GM12878 (cell line): ENCODE measurements around the gene NCR3LG1. TPM values are rescaled to one million over a fixed set of nuclear protein-coding genes. Genes with fewer than 3 reads are reported as not detected.

ENCODE experiments used
- ATAC-seq: fragments of 200-7000 bp; cut with Tn5 transposase; 3 replicates; pipeline ENCODE4 v1.9.1; 2020; ENCODE audit warnings: mild to moderate bottlenecking, moderate library complexity
- BruUV-seq: library from RNA; stranded (reverse); fragments of 400-500 nt; replicated peaks from 2 replicates; lab custom pipeline; 2021; lab: Mats Ljungman, UMichigan
- CTCF ChIA-PET: fragments of 300-600 bp; sonication (Branson Sonifier 250); formaldehyde crosslinking; extraction: SDS; loops from one replicate; lab custom pipeline; 2021; ENCODE audit warnings: inconsistent platforms; lab: Yijun Ruan, JAX
- POLR2A ChIA-PET: fragments of 350-600 bp; formaldehyde crosslinking; extraction: SDS; loops from one replicate; lab custom pipeline; 2021; ENCODE audit warnings: inconsistent platforms; lab: Charles Lee
- RAD21 ChIA-PET: fragments of 300-600 bp; sonication (Branson Sonifier 250); formaldehyde crosslinking; loops from one replicate; lab custom pipeline; 2023; ENCODE audit warnings: antibody characterized with exemption; ENCODE audit not compliant: unreplicated experiment; lab: Charles Lee
- SMC1A ChIA-PET: fragments of 300-600 bp; sonication (Branson Sonifier 250); formaldehyde crosslinking; loops from one replicate; lab custom pipeline; 2023; ENCODE audit not compliant: unreplicated experiment, uncharacterized antibody; lab: Charles Lee
- DNase-seq: peaks from one replicate; pipeline ENCODE4 v3.0.0-alpha.2; 2011; ENCODE audit warnings: low read depth, low spot score
- FAIRE-seq: peaks from 3 replicates; lab custom pipeline; 2011; peaks lifted over from hg19 to GRCh38; lab: Jason Lieb, UNC
- H2AFZ ChIP-seq: 2 replicates; pipeline ENCODE4 v1.6.0; 2011; ENCODE audit warnings: low read depth, low read length, control low read depth; ENCODE audit not compliant: control insufficient read depth
- H3K27ac ChIP-seq: 2 replicates; pipeline ENCODE4 v1.5.1; 2011; ENCODE audit warnings: control low read depth; ENCODE audit not compliant: control insufficient read depth, insufficient read depth
- H3K27me3 ChIP-seq, 2 experiments: replicated peaks in 1 of 2; 2 replicates each; pipeline versions ENCODE4 v1.6.0 to v1.6.1; 2011; ENCODE audit warnings: low read length in 1 of 2; ENCODE audit not compliant: control insufficient read depth in 2 of 2, insufficient read depth in 2 of 2
- H3K36me3 ChIP-seq, 2 experiments: 2 replicates each; pipeline ENCODE4 v1.5.1; 2011; ENCODE audit warnings: low read length in 1 of 2; ENCODE audit not compliant: control insufficient read depth in 2 of 2, insufficient read depth in 2 of 2
- H3K4me1 ChIP-seq: 2 replicates; pipeline ENCODE4 v1.6.1; 2011; ENCODE audit warnings: mild to moderate bottlenecking, low read length, moderate library complexity, mixed read lengths; ENCODE audit not compliant: control insufficient read depth, insufficient read depth
- H3K4me2 ChIP-seq: 2 replicates; pipeline ENCODE4 v1.6.0; 2011; ENCODE audit warnings: control low read depth; ENCODE audit not compliant: control insufficient read depth, insufficient read depth
- H3K4me3 ChIP-seq: fragments of 200-600 bp; sonication (generic); 2 replicates; pipeline ENCODE4 v1.5.1; 2016
- H3K79me2 ChIP-seq: 2 replicates; pipeline ENCODE4 v1.6.0; 2011; ENCODE audit warnings: low read length; ENCODE audit not compliant: control insufficient read depth, insufficient read depth
- H3K9ac ChIP-seq: 2 replicates; pipeline ENCODE4 v1.8.0; 2011; ENCODE audit warnings: low read length, control low read depth, mixed read lengths; ENCODE audit not compliant: control insufficient read depth, insufficient read depth
- H3K9me3 ChIP-seq: replicated peaks from 3 replicates; pipeline ENCODE4 v1.5.1; 2011; ENCODE audit warnings: mild to moderate bottlenecking, low read length; ENCODE audit not compliant: control insufficient read depth, insufficient read depth
- H4K20me1 ChIP-seq: 2 replicates; pipeline ENCODE4 v1.6.0; 2011; ENCODE audit not compliant: control insufficient read depth, insufficient read depth
- BMI1 ChIP-seq: fragments of 450-650 bp; IDR thresholded peaks from 2 replicates; pipeline ENCODE4 v1.6.1; 2016; ENCODE audit warnings: mild to moderate bottlenecking, moderate library complexity, borderline replicate concordance
- CEBPB ChIP-seq, 2 experiments: fragments of 150-350 bp in 1 of 2; IDR thresholded peaks; 2 replicates each; pipeline ENCODE4 v1.6.1; 2012 to 2014; ENCODE audit warnings: low read depth in 2 of 2, low read length in 2 of 2, borderline replicate concordance in 1 of 2, inconsistent platforms in 1 of 2
- GABPA ChIP-seq: IDR thresholded peaks from 2 replicates; pipeline ENCODE4 v1.6.1; 2014; ENCODE audit warnings: antibody characterized with exemption, low read depth, mild to moderate bottlenecking, inconsistent platforms
- IKZF1 ChIP-seq: fragments of 450-650 bp; conservative IDR thresholded peaks from 2 replicates; pipeline ENCODE4 v1.6.1; 2017; ENCODE audit warnings: antibody characterized with exemption, mild to moderate bottlenecking
- MEF2B ChIP-seq: fragments of 450-650 bp; IDR thresholded peaks from 2 replicates; pipeline ENCODE4 v1.6.1; 2018; ENCODE audit warnings: mild to moderate bottlenecking, moderate library complexity; ENCODE audit not compliant: partially characterized antibody, poor library complexity, severe bottlenecking
- NBN ChIP-seq: fragments of 450-650 bp; IDR thresholded peaks from 2 replicates; pipeline ENCODE4 v1.6.1; 2016
- NR2F1 ChIP-seq: fragments of 450-650 bp; conservative IDR thresholded peaks from 2 replicates; pipeline ENCODE4 v1.6.1; 2017; ENCODE audit warnings: mild to moderate bottlenecking
- RCOR1 ChIP-seq: conservative IDR thresholded peaks from 2 replicates; pipeline ENCODE4 v1.6.1; 2012; ENCODE audit warnings: low read depth, low read length, improper control_type of control experiment
- RUNX3 ChIP-seq: IDR thresholded peaks from 2 replicates; pipeline ENCODE4 v1.6.1; 2012; ENCODE audit warnings: low read length, inconsistent platforms
- SIX5 ChIP-seq: IDR thresholded peaks from 2 replicates; pipeline ENCODE4 v1.6.1; 2011; ENCODE audit warnings: mild to moderate bottlenecking, low read depth, low read length, moderate library complexity; ENCODE audit not compliant: severe bottlenecking
- SUPT20H ChIP-seq: IDR thresholded peaks from 2 replicates; pipeline ENCODE4 v1.6.1; 2011; ENCODE audit warnings: low read depth, mild to moderate bottlenecking, low read length, moderate library complexity, borderline replicate concordance; ENCODE audit not compliant: control insufficient read depth
- SUZ12 ChIP-seq: fragments of 200-600 bp; sonication (generic); IDR thresholded peaks from one replicate; pipeline ENCODE4 v1.6.1; 2018; ENCODE audit warnings: antibody characterized with exemption, mild to moderate bottlenecking; ENCODE audit not compliant: unreplicated experiment
- TCF12 ChIP-seq: IDR thresholded peaks from 2 replicates; pipeline ENCODE4 v1.6.1; 2011; ENCODE audit warnings: low read depth, mild to moderate bottlenecking, low read length
- ZNF217 ChIP-seq: fragments of 450-650 bp; IDR thresholded peaks from 2 replicates; pipeline ENCODE4 v1.6.1; 2017; ENCODE audit warnings: antibody characterized with exemption, mild to moderate bottlenecking
- WGBS: methylation state at CpG from one replicate; pipeline ENCODE4 v1.1.6; 2016; ENCODE audit warnings: low lambda C conversion rate; ENCODE audit not compliant: insufficient replicate concordance, insufficient coverage; ENCODE audit errors: missing lambda C conversion rate; 5-methylcytosine and 5-hydroxymethylcytosine counted together
- in situ Hi-C: fragments of 300-500 bp; cut with MboI; formaldehyde crosslinking; loops from 9 replicates; pipeline ENCODE4 v1.14.3; 2018; ENCODE audit warnings: mixed read lengths
- intact Hi-C: fragments of 100-400 bp; cut with micrococcal nuclease; formaldehyde crosslinking; loops from one replicate; pipeline ENCODE4 v1.14.2; 2022; ENCODE audit not compliant: unreplicated experiment
- polyA plus RNA-seq, 11 experiments: library from polyadenylated mRNA; depleted of rRNA in 4 of 11; unstranded in 6 of 11; stranded (reverse) in 5 of 11; fragments of >200 nt; fragmentation: Nextera tagmentation in 4 of 11; fragmentation: Illumina TruSeq in 1 of 11; extraction: Ambion mirVana in 4 of 11; extraction: Trizol in 1 of 11; gene quantifications; 1 replicate in 1 of 11; 2 replicates in 10 of 11; pipeline versions ENCODE4 v1.2.1 to v1.2.3, GENCODE V29; 2011 to 2016; ENCODE audit warnings: inconsistent platforms in 2 of 11, missing spikeins in 2 of 11, low read depth in 1 of 11
- total RNA-seq, 4 experiments: library from RNA; depleted of rRNA in 3 of 4; stranded (reverse); fragments of >200 nt in 3 of 4; fragmentation: Illumina TruSeq in 1 of 4; extraction: Trizol in 1 of 4; gene quantifications; 2 replicates each; pipeline versions ENCODE4 v1.2.1 to v1.2.3, GENCODE V29; 2013 to 2021
- TF ChIP-seq, protein P1 (sequence below), 3 experiments: IDR thresholded peaks in 2 of 3; conservative IDR thresholded peaks in 1 of 3; 2 replicates each; pipeline ENCODE4 v1.5.1; 2011; ENCODE audit warnings: low read depth in 3 of 3, low read length in 3 of 3, mild to moderate bottlenecking in 3 of 3, control low read depth in 2 of 3, moderate library complexity in 2 of 3, inconsistent platforms in 1 of 3, mixed read lengths in 1 of 3; ENCODE audit not compliant: control insufficient read depth in 2 of 3, insufficient read depth in 1 of 3; ENCODE audit errors: extremely low read depth in 1 of 3

NCR3LG1 gene
- total and polyA plus RNA-seq, 10 of the 15 experiments (the other 5 are each of a cell fraction or from before 2014, with no cell fraction given): under 0.01 to 0.18 (median 0.11) TPM; not detected in 2

DNA sequence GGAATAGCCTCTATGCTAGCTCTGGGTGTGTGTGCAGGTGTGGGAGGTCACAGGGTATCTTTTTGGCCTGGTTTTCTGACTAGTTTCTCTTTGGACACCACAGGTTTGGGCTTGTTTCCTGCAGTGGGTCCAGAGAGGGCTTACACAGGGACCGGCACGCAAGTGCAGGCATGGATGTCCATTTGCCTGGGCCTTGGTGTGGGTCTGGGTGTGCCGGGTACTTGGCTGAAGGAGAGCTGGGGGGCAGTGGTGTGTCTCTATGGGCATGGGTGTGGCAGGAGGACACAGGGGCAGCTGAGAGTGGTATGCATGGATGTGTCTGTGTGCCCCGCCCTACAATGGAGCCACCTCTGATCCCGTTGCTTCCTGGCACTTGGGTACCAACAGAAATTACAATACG lies 44.4 kb downstream of the NCR3LG1 start:
- CTCF ChIA-PET: no interaction called here
- RAD21 ChIA-PET: no interaction called here

GRCh38 chr11:17396598-17397310 lies 45.2 kb downstream of the NCR3LG1 start:
- Histone ChIP-seq H2AFZ (no peak overlapping the region), H3K79me2 (no peaks in the 10 kb centered on the region), H3K36me3 (no peaks in the 10 kb centered on the region), H4K20me1 (no peaks in the 10 kb centered on the region), H3K27ac (no peak overlapping the region), H3K4me2 (no peak overlapping the region), H3K27me3 (no peaks in the 10 kb centered on the region), H3K9me3 (no peaks in the 10 kb centered on the region), H3K9ac (no peak overlapping the region), H3K4me1 (peaks cover 9% of the 10 kb centered on the region), H3K4me3 (no peak overlapping the region)
- WGBS: 55% methylated on average over 22 of the region's 22 CpGs
- no peak for FAIRE-seq
- DNase-seq: no peak
- ChIA-PET POLR2A (no interaction called here), SMC1A (no interaction called here), CTCF (no interaction called here), RAD21 (no interaction called here)
- in situ Hi-C loops: no loop called here
- intact Hi-C loops: no loop called here
- ATAC-seq: no peak
- BruUV-seq: no TSS peak
- TF ChIP-seq NBN (no peak), NR2F1 (no peak), TCF12 (no peak), SUPT20H (no peak), SUZ12 (no peak), SIX5 (no peak), ZNF217 (no peak), RUNX3 (no peak), RCOR1 (no peak), GABPA (no peak), BMI1 (no peak), IKZF1 (no peak)
- TF ChIP-seq, protein P1, sequence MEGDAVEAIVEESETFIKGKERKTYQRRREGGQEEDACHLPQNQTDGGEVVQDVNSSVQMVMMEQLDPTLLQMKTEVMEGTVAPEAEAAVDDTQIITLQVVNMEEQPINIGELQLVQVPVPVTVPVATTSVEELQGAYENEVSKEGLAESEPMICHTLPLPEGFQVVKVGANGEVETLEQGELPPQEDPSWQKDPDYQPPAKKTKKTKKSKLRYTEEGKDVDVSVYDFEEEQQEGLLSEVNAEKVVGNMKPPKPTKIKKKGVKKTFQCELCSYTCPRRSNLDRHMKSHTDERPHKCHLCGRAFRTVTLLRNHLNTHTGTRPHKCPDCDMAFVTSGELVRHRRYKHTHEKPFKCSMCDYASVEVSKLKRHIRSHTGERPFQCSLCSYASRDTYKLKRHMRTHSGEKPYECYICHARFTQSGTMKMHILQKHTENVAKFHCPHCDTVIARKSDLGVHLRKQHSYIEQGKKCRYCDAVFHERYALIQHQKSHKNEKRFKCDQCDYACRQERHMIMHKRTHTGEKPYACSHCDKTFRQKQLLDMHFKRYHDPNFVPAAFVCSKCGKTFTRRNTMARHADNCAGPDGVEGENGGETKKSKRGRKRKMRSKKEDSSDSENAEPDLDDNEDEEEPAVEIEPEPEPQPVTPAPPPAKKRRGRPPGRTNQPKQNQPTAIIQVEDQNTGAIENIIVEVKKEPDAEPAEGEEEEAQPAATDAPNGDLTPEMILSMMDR (IDR thresholded peaks at IDR 0.05 in 2 of 3, conservative IDR thresholded peaks at IDR 0.05 in 1 of 3; ENCODE audit: control insufficient read depth in 2 of 3, extremely low read depth in 1 of 3, insufficient read depth in 1 of 3, low read depth in 3 of 3, low read length in 3 of 3): no peak

More for the DNA sequence above, 44.4 kb downstream of the NCR3LG1 start:
- Histone ChIP-seq H3K79me2 (no peaks in the 10 kb centered on the region), H3K36me3 (no peaks in the 10 kb centered on the region), H3K27me3 (no peaks in the 10 kb centered on the region), H3K9ac (no peak overlapping the region), H3K4me2 (no peak overlapping the region), H3K27ac (no peak overlapping the region), H2AFZ (no peak overlapping the region), H3K9me3 (no peaks in the 10 kb centered on the region), H3K4me1 (peaks cover 6% of the 10 kb centered on the region), H4K20me1 (no peaks in the 10 kb centered on the region), H3K4me3 (no peak overlapping the region)
- SMC1A ChIA-PET: no interaction called here
- no peak for ATAC-seq
- DNase-seq: no peak
- POLR2A ChIA-PET: no interaction called here
- no peak for TF ChIP-seq MEF2B
- TF ChIP-seq CEBPB (IDR thresholded peaks at IDR 0.05; ENCODE audit: borderline replicate concordance in 1 of 2, low read depth in 2 of 2, low read length in 2 of 2): no peak
- in situ Hi-C loops: no loop called here
- FAIRE-seq: no peak
- no TSS peak for BruUV-seq
- 30% methylated on average over 6 of the region's 6 CpGs for WGBS
- intact Hi-C loops: no loop called here
